HCT116 (cell line): ENCODE results near the gene RAB34. TPM values are rescaled to one million over a fixed set of nuclear protein-coding genes. Genes with fewer than 3 reads are reported as not detected.

Experiments used
- ATAC-seq: fragments of 200-7000 bp; cut with Tn5 transposase; 2 replicates; pipeline ENCODE4 v1.9.1; 2020; ENCODE audit warnings: mild to moderate bottlenecking, moderate library complexity
- BruUV-seq: library from RNA; stranded (reverse); fragments of 400-500 nt; replicated peaks from 2 replicates; lab custom pipeline; 2021; lab: Mats Ljungman, UMichigan
- CTCF ChIA-PET: fragments of 300-600 bp; sonication (Branson Sonifier 250); formaldehyde crosslinking; loops from one replicate; lab custom pipeline; 2021; ENCODE audit warnings: antibody characterized with exemption; lab: Charles Lee
- POLR2A ChIA-PET: fragments of 300-600, 350-600 bp; sonication (Branson Sonifier 250); formaldehyde crosslinking; loops from one replicate; lab custom pipeline; 2021; ENCODE audit warnings: antibody characterized with exemption; lab: Charles Lee
- RAD21 ChIA-PET, 2 experiments: fragments of 300-600 bp; sonication (Branson Sonifier 250); formaldehyde crosslinking; loops; one replicate each; lab custom pipeline; 2023; ENCODE audit warnings: low total read pairs in 2 of 2; ENCODE audit not compliant: uncharacterized antibody in 2 of 2, unreplicated experiment in 2 of 2, low non-redundant PET in 1 of 2; lab: Charles Lee
- DNase-seq: peaks from one replicate; pipeline ENCODE4 v3.0.0-alpha.2; 2010; ENCODE audit warnings: low read depth, low spot score
- H2AFZ ChIP-seq: fragments of 200-600 bp; shearing (Covaris generic), sonication (generic); 2 replicates; pipeline ENCODE4 v1.6.1; 2017; ENCODE audit warnings: low read depth, mixed run types, mixed read lengths, antibody characterized with exemption, low read length; ENCODE audit not compliant: poor library complexity, severe bottlenecking
- H3K27ac ChIP-seq: 2 replicates; pipeline ENCODE4 v1.5.1; 2012; ENCODE audit warnings: low read depth, low read length
- H3K27me3 ChIP-seq: fragments of 200-600 bp; sonication (generic); 2 replicates; pipeline ENCODE4 v1.6.1; 2016; ENCODE audit warnings: mixed run types, low read length, mixed read lengths; ENCODE audit not compliant: insufficient read depth
- H3K36me3 ChIP-seq, 2 experiments: fragments of 200-500 bp in 1 of 2; fragments of 200-600 bp in 1 of 2; sonication (Bioruptor generic) in 1 of 2; sonication (generic) in 1 of 2; 2 replicates each; pipeline versions ENCODE4 v1.5.1 to v1.6.1; 2014 to 2016; ENCODE audit warnings: low read length in 2 of 2, inconsistent platforms in 1 of 2, mixed read lengths in 1 of 2, mixed run types in 1 of 2; ENCODE audit not compliant: insufficient read depth in 2 of 2, control insufficient read depth in 1 of 2
- H3K4me1 ChIP-seq, 2 experiments: fragments of 200-600 bp in 1 of 2; sonication (generic) in 1 of 2; 2 replicates each; pipeline versions ENCODE4 v1.5.1 to v1.6.1; 2012 to 2017; ENCODE audit warnings: low read length in 2 of 2, inconsistent platforms in 1 of 2, mild to moderate bottlenecking in 1 of 2, mixed read lengths in 1 of 2, mixed run types in 1 of 2, moderate library complexity in 1 of 2; ENCODE audit not compliant: insufficient read depth in 2 of 2, control insufficient read depth in 1 of 2
- H3K4me2 ChIP-seq: fragments of 200-600 bp; sonication (generic); 2 replicates; pipeline ENCODE4 v1.6.1; 2017; ENCODE audit warnings: mixed run types, low read length, mixed read lengths
- H3K4me3 ChIP-seq, 2 experiments: fragments of 200-600 bp in 1 of 2; sonication (generic) in 1 of 2; replicated peaks in 1 of 2; 2 replicates each; pipeline ENCODE4 v1.5.1; 2011 to 2016; ENCODE audit warnings: low read length in 2 of 2, control low read depth in 1 of 2, low read depth in 1 of 2, mild to moderate bottlenecking in 1 of 2, mixed read lengths in 1 of 2, mixed run types in 1 of 2
- H3K79me2 ChIP-seq: fragments of 200-600 bp; sonication (generic); 2 replicates; pipeline ENCODE4 v1.6.1; 2017; ENCODE audit warnings: mild to moderate bottlenecking, mixed run types, low read length, moderate library complexity, mixed read lengths; ENCODE audit not compliant: insufficient read depth
- H3K9ac ChIP-seq: fragments of 200-600 bp; sonication (generic); 2 replicates; pipeline ENCODE4 v1.6.1; 2016; ENCODE audit warnings: low read length, mixed read lengths
- H3K9me2 ChIP-seq: fragments of 200-600 bp; sonication (generic), shearing (Covaris generic); 2 replicates; pipeline ENCODE4 v1.6.1; 2017; ENCODE audit warnings: mixed run types, mild to moderate bottlenecking, moderate library complexity; ENCODE audit not compliant: insufficient read depth
- H3K9me3 ChIP-seq, 2 experiments: fragments of 200-500 bp in 1 of 2; fragments of 200-600 bp in 1 of 2; sonication (Bioruptor generic) in 1 of 2; sonication (generic) in 1 of 2; 2 replicates each; pipeline ENCODE4 v1.6.1; 2014 to 2017; ENCODE audit warnings: low read length in 2 of 2, mixed read lengths in 2 of 2, inconsistent platforms in 1 of 2, low read depth in 1 of 2, mild to moderate bottlenecking in 1 of 2, mixed run types in 1 of 2, moderate library complexity in 1 of 2; ENCODE audit not compliant: control insufficient read depth in 1 of 2, insufficient read depth in 1 of 2
- H4K20me1 ChIP-seq: fragments of 200-600 bp; sonication (generic), shearing (Covaris generic); 2 replicates; pipeline ENCODE4 v1.6.1; 2017; ENCODE audit warnings: mixed run types, mild to moderate bottlenecking, moderate library complexity; ENCODE audit not compliant: insufficient read depth
- CBX3 ChIP-seq: IDR thresholded peaks from 2 replicates; pipeline ENCODE4 v1.6.1; 2012; ENCODE audit warnings: low read depth
- EGR1 ChIP-seq: IDR thresholded peaks from 2 replicates; pipeline ENCODE4 v1.6.1; 2012; ENCODE audit warnings: low read depth
- JUND ChIP-seq: IDR thresholded peaks from 2 replicates; pipeline ENCODE4 v1.6.1; 2012
- RAD21 ChIP-seq: IDR thresholded peaks from 2 replicates; pipeline ENCODE4 v1.6.1; 2012; ENCODE audit warnings: low read depth, mild to moderate bottlenecking
- SIN3A ChIP-seq: IDR thresholded peaks from 2 replicates; pipeline ENCODE4 v1.6.1; 2012; ENCODE audit warnings: low read depth
- SP1 ChIP-seq: IDR thresholded peaks from 2 replicates; pipeline ENCODE4 v1.6.1; 2012; ENCODE audit warnings: low read depth
- SRF ChIP-seq: IDR thresholded peaks from 2 replicates; pipeline ENCODE4 v1.6.1; 2012; ENCODE audit warnings: low read depth
- TCF7L2 ChIP-seq: IDR thresholded peaks from 2 replicates; pipeline ENCODE4 v1.7.0; 2011; ENCODE audit warnings: borderline replicate concordance, inconsistent platforms; ENCODE audit not compliant: insufficient read depth, insufficient read length; ENCODE audit errors: extremely low read depth
- intact Hi-C: fragments of 100-400 bp; cut with micrococcal nuclease; formaldehyde crosslinking; loops from 2 replicates; pipeline ENCODE4 v1.10.0; 2022
- total RNA-seq: library from RNA; stranded (reverse); gene quantifications from one replicate; pipeline ENCODE4 v1.2.1, GENCODE V29; 2021; ENCODE audit not compliant: unreplicated experiment

The RAB34 gene
- total RNA-seq, 1 experiment from 2014 or later, result 0.59 TPM

DNA sequence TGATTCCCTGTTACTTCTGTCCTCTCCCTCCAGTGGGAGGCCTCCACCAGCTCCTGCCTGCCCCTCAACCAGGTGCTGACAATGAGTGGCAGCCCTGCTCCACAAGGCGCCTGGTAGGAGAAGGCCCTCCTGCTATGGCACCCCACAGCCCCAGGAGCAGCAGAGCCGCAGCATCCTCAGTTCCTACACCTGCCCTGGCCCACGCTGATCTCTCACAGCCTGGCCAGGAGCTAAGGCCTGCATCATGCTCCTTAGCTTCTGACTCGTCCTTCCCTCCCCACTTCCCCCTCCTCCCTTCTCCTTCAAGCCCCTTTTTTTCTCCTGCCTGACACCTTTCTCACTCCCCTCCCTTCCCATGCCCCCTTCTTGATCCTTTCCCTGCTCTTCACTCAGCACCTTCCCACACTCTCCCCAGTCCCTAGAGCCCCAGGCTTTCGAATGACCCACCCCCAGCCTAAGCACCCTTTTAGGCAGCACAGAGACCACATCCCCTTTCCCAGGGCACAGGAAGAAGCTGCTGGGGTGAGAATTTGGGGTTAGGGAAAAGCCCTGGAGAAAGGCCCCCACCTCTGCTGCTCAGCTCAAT is 12.5 kb downstream of the RAB34 start:
- no peak overlapping the region for H3K9ac ChIP-seq
- POLR2A ChIA-PET, result interaction anchor here (1.6 kb wide), 1 partner anchor 14 kb away, joined by 3 read pairs; the partner anchor contains the start of gene RPL23A
- H3K4me1 ChIP-seq, result no peaks in the 10 kb centered on the region; a peak in 1 of 4 replicates
- H3K36me3 ChIP-seq, result peaks cover 15 to 17% of the 10 kb centered on the region in 2 experiments; a peak in 3 of 4 replicates
- no peak overlapping the region for H3K4me3 ChIP-seq
- H3K79me2 ChIP-seq, result no peaks in the 10 kb centered on the region
- no peak overlapping the region for H2AFZ ChIP-seq
- no peaks in the 10 kb centered on the region for H3K9me2 ChIP-seq
- RAD21 ChIA-PET, result no interaction called here
- no peaks in the 10 kb centered on the region for H4K20me1 ChIP-seq
- no peaks in the 10 kb centered on the region for H3K9me3 ChIP-seq
- H3K27me3 ChIP-seq, result no peaks in the 10 kb centered on the region
- DNase-seq (no peak), ATAC-seq (no peak)
- CTCF ChIA-PET, result interaction anchor here (0.5 to 0.6 kb wide), 2 partner anchors 46 to 415 kb away, joined by 3 read pairs; no protein-coding TSS in a partner anchor
- BruUV-seq, result no TSS peak
- TF ChIP-seq TCF7L2 (no peak), EGR1 (no peak), SIN3A (no peak), CBX3 (no peak), RAD21 (no peak), SRF (no peak), JUND (no peak)
- no peak overlapping the region for H3K27ac ChIP-seq
- no peak overlapping the region for H3K4me2 ChIP-seq
- intact Hi-C loops, result no loop called here

DNA sequence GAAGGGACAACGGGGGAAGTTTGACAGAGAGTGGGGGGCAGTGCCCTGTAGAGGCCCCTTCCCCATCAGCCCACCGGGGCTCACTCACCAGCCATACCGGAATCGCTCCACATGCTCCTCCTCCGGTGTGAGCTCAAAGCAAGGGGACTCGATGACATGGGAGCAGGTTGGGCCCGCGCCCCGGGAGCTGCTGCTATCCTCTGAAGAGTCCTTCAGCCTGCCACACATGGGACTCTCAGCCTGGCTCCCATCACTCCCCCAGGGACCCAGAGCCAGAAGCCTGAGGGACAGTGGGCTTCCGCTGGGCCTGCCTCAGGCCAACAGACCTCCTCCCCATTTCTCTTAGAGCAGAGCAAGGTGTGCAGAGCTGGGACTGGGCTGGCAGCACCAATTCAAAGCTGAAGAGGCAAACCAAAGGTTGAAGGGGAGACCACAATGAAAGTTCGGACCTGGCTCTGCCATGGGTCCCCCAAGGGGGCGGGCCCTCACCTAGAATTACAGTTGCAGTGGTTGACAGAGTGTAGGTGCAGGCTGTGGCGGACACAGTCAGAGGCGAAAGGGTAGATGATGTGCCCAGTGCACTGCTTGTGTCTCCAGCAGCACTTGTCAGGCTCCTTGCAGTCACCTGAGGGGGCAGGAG is 13.3 kb downstream of the RAB34 start:
- intact Hi-C loops, result no loop called here
- Histone ChIP-seq H4K20me1 (no peaks in the 10 kb centered on the region), H3K9me3 (no peaks in the 10 kb centered on the region), H3K4me1 (no peaks in the 10 kb centered on the region), H3K9me2 (no peaks in the 10 kb centered on the region), H3K27ac (no peak overlapping the region), H2AFZ (no peak overlapping the region), H3K36me3 (peaks cover 20 to 25% of the 10 kb centered on the region in 2 experiments; a peak in 3 of 4 replicates), H3K9ac (no peak overlapping the region), H3K4me2 (no peak overlapping the region), H3K4me3 (no peak overlapping the region), H3K79me2 (no peaks in the 10 kb centered on the region), H3K27me3 (no peaks in the 10 kb centered on the region)
- POLR2A ChIA-PET, result interaction anchor here (1.6 kb wide), 1 partner anchor 15 kb away, joined by 3 read pairs; the partner anchor contains the start of gene RPL23A
- no peak for DNase-seq
- CTCF ChIA-PET, result interaction anchor here (0.5 kb wide), 1 partner anchor 415 kb away, joined by 3 read pairs; no protein-coding TSS in a partner anchor
- RAD21 ChIA-PET, result no interaction called here
- no TSS peak for BruUV-seq
- no peak for ATAC-seq
- TF ChIP-seq SRF, result no peak
- TF ChIP-seq SP1, result no peak
- TF ChIP-seq EGR1, result no peak
- TF ChIP-seq SIN3A, result no peak
